Subcutaneous adipose tissue (tissue), 4 donors: Measurements from ENCODE around the gene CMBL. TPM values are rescaled to one million over a fixed set of nuclear protein-coding genes. Genes with fewer than 3 reads are reported as not detected.

Source experiments
- total RNA-seq, 4 donors: library from RNA; depleted of rRNA; stranded (reverse); fragments of >200 nt; gene quantifications; one replicate each; pipeline ENCODE4 v1.1.0, GENCODE V29; 2016
- TF ChIP-seq, protein P1 (sequence below): fragments of 450-650 bp; IDR thresholded peaks from one replicate; pipeline ENCODE4 v1.5.1; 2016; ENCODE audit warnings: low read depth, mild to moderate bottlenecking, control low read depth, antibody characterized with exemption, moderate library complexity

Gene CMBL
- total RNA-seq, 4 donors from 2014 or later = 8.5 to 19.9 (median 14.6) TPM

- TF ChIP-seq, protein P1, sequence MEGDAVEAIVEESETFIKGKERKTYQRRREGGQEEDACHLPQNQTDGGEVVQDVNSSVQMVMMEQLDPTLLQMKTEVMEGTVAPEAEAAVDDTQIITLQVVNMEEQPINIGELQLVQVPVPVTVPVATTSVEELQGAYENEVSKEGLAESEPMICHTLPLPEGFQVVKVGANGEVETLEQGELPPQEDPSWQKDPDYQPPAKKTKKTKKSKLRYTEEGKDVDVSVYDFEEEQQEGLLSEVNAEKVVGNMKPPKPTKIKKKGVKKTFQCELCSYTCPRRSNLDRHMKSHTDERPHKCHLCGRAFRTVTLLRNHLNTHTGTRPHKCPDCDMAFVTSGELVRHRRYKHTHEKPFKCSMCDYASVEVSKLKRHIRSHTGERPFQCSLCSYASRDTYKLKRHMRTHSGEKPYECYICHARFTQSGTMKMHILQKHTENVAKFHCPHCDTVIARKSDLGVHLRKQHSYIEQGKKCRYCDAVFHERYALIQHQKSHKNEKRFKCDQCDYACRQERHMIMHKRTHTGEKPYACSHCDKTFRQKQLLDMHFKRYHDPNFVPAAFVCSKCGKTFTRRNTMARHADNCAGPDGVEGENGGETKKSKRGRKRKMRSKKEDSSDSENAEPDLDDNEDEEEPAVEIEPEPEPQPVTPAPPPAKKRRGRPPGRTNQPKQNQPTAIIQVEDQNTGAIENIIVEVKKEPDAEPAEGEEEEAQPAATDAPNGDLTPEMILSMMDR = no peak
Measured at GRCh38 chr5:10311595-10312425, 4.1 kb upstream of the CMBL start.

DNA sequence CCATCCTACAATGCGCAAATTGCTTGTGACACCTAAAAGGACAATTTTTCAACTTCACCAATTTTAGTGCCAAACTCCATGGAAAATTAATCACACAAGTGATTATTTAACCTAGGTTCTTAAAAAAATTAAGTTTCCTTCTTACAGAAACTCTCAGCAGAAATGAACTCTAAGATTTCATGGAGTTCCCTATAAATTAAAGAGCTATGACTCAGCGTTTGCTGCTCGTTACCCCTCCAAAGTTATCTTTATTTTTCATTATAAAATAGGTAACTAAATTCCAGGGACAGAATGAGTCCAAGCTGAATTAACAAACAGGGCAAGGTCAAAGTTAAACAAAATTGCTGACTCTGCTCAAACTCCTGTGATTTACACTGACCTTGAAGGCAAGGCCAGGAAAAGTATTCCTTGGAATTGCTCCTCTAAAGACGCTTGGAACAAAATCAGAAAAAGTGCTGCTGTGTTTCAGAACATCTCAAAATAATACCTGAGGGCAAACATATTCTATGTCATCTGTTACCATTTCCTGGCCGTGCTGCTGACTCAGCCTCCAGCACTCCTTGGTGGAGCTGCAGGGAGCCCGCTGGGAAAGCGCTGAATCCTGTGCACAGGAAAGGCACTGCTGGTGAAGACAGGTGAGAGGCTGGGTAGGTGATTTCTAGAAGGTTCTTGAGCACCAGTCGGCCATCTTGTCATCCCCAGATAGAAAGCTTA, 2.5 kb upstream of the CMBL start:
- TF ChIP-seq, protein P1 = no peak

DNA sequence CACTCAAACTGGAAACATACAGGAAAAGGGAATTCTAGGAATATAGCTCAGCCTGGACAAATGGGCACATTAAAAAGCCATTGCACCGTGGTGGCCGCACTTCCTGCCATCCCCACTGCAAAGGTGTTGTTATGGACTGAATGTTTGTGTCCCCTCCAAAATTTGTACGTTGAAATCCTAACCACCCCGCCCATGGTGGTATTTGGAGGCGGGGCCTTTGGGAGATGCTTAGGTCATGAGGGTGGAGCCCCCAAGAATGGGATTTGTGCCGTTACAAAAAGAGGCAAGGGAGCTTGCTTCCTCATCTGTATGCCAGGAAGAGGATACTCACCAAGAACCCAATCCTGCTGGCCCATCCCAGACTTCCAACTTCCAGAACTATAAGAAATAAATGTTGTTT, 1.1 kb upstream of the CMBL start:
- TF ChIP-seq, protein P1 = no peak

GRCh38 chr5:10306806-10307205, 896 bp downstream of the CMBL start:
- TF ChIP-seq, protein P1 = no peak

DNA sequence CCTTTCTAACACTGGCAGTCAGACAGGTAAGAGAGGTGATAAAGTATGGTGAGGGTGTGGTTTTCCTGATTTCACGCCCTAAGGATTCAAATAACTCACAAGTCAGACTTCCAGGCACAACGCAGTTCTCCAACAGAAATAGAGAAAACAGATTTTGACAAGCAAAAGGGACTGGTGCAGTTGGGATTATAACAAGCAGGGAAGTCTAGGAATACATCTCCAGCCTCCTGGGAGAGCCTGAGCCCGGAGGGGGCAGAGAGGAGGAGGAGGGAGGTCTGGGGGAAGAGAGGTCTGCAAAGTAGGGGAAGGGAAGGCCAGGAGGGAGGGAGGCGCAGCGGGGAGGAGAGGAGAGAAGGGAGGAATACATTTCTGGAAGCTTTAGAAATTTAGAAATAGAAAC, 1.6 kb downstream of the CMBL start:
- TF ChIP-seq, protein P1 = no peak

DNA sequence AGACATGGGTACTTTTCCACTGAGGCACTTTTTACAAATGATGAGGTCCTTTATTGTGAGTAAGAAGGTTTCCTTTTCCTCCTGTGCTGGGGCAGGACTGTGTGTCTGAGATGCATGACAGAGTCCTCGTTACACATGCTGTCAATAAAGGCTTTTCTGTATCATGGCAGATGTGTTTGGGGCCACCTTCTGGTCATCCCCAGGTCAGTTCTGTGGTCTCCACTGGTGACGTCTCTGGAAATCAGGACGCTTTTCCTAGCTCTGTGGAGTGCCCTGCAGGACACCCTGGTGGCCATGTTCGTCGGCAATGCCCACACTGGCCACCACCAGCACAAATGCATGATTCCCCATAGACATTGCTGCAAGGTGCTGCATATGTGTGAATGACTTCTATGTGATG, 2.8 kb downstream of the CMBL start:
- TF ChIP-seq, protein P1 = no peak

GRCh38 chr5:10303699-10304170, 4.0 kb downstream of the CMBL start:
- TF ChIP-seq, protein P1 = no peak
